K562 (cell line): ENCODE measurements around the gene TMEM53. TPM values are rescaled to one million over a fixed set of nuclear protein-coding genes. Genes with fewer than 3 reads are reported as not detected.

Source experiments
- ATAC-seq: fragments of 200-7000 bp; cut with Tn5 transposase; 3 replicates; pipeline ENCODE4 v1.9.1; 2020; ENCODE audit warnings: moderate library complexity
- BruUV-seq: library from RNA; stranded (reverse); fragments of 400-500 nt; replicated peaks from 2 replicates; lab custom pipeline; 2021; lab: Mats Ljungman, UMichigan
- CTCF ChIA-PET: fragments of 300-600 bp; formaldehyde crosslinking; extraction: SDS; loops from one replicate; lab custom pipeline; 2021; ENCODE audit warnings: low intra/inter-chr PET ratio; lab: Yijun Ruan, JAX
- POLR2A ChIA-PET: fragments of 300-600, 350-650 bp; sonication (Branson Sonifier 250); formaldehyde crosslinking; extraction: SDS; loops from one replicate; lab custom pipeline; 2021; ENCODE audit warnings: antibody characterized with exemption, inconsistent platforms; lab: Yijun Ruan, JAX
- DNase-seq, 4 experiments: peaks; one replicate each; pipeline versions ENCODE4 v3.0.0 to v3.0.0-alpha.2; 2011 to 2018; ENCODE audit warnings: low spot score in 3 of 4, mixed read lengths in 3 of 4; ENCODE audit errors: extremely low read depth in 1 of 4
- FAIRE-seq: peaks from 2 replicates; lab custom pipeline; 2011; peaks lifted over from hg19 to GRCh38; lab: Jason Lieb, UNC
- H2AFZ ChIP-seq: 2 replicates; pipeline ENCODE4 v1.6.0; 2011; ENCODE audit warnings: low read depth, low read length, control low read depth, inconsistent platforms
- H3K27ac ChIP-seq: fragments of 200-600 bp; 3 replicates; pipeline ENCODE4 v1.8.0; 2011; ENCODE audit warnings: low read depth, mild to moderate bottlenecking, control low read depth, inconsistent platforms, low read length, moderate library complexity, mixed read lengths; ENCODE audit errors: extremely low read depth
- H3K27me3 ChIP-seq, 2 experiments: fragments of 300-600 bp in 1 of 2; 2 replicates in 1 of 2; 3 replicates in 1 of 2; pipeline versions ENCODE4 v1.6.0 to v1.8.0; 2011; ENCODE audit warnings: inconsistent platforms in 2 of 2, low read length in 2 of 2, mild to moderate bottlenecking in 1 of 2, mixed read lengths in 1 of 2, moderate library complexity in 1 of 2; ENCODE audit not compliant: control insufficient read depth in 2 of 2, insufficient read depth in 2 of 2
- H3K36me3 ChIP-seq: fragments of 300-600 bp; 3 replicates; pipeline ENCODE4 v1.8.0; 2011; ENCODE audit warnings: mild to moderate bottlenecking, low read length, inconsistent platforms; ENCODE audit not compliant: control insufficient read depth, insufficient read depth
- H3K4me1 ChIP-seq, 2 experiments: fragments of 200-600 bp in 1 of 2; replicated peaks in 1 of 2; 2 replicates in 1 of 2; 3 replicates in 1 of 2; pipeline versions ENCODE4 v1.5.1 to v1.8.0; 2011; ENCODE audit warnings: inconsistent platforms in 2 of 2, low read length in 2 of 2, mild to moderate bottlenecking in 1 of 2, mixed read lengths in 1 of 2, moderate library complexity in 1 of 2; ENCODE audit not compliant: control insufficient read depth in 2 of 2, insufficient read depth in 2 of 2
- H3K4me2 ChIP-seq: 2 replicates; pipeline ENCODE4 v1.6.1; 2011; ENCODE audit warnings: low read length, control low read depth, inconsistent platforms, mixed read lengths; ENCODE audit not compliant: insufficient read depth
- H3K4me3 ChIP-seq: fragments of 200-600 bp; sonication (generic), shearing (Covaris generic); 2 replicates; pipeline ENCODE4 v1.5.1; 2016; ENCODE audit warnings: control low read depth, inconsistent platforms
- H3K79me2 ChIP-seq: fragments of 200-600 bp; 3 replicates; pipeline ENCODE4 v1.8.0; 2011; ENCODE audit warnings: low read length, inconsistent platforms; ENCODE audit not compliant: control insufficient read depth, insufficient read depth
- H3K9ac ChIP-seq, 2 experiments: 2 replicates each; pipeline versions ENCODE4 v1.6.0 to v1.6.1; 2011; ENCODE audit warnings: low read depth in 2 of 2, low read length in 2 of 2, control low read depth in 1 of 2, inconsistent platforms in 1 of 2, mild to moderate bottlenecking in 1 of 2, mixed read lengths in 1 of 2; ENCODE audit not compliant: insufficient read depth in 1 of 2
- H3K9me1 ChIP-seq: one replicate; pipeline ENCODE4 v1.6.0; 2011; ENCODE audit warnings: inconsistent platforms, mild to moderate bottlenecking, low read length, moderate library complexity; ENCODE audit not compliant: control insufficient read depth, insufficient read depth
- H3K9me3 ChIP-seq: replicated peaks from 2 replicates; pipeline ENCODE4 v1.5.1; 2011; ENCODE audit warnings: low read depth, low read length, inconsistent platforms; ENCODE audit not compliant: control insufficient read depth, insufficient read depth
- H4K20me1 ChIP-seq: replicated peaks from 2 replicates; pipeline ENCODE4 v1.6.1; 2011; ENCODE audit warnings: low read length, inconsistent platforms, mixed read lengths; ENCODE audit not compliant: control insufficient read depth, insufficient read depth
- ATF3 ChIP-seq, 2 experiments: fragments of 450-650 bp in 1 of 2; sonication (generic) in 1 of 2; formaldehyde crosslinking in 1 of 2; IDR thresholded peaks in 1 of 2; conservative IDR thresholded peaks in 1 of 2; 2 replicates each; pipeline versions ENCODE4 v1.6.1 to v1.8.1; 2016 to 2023; ENCODE audit warnings: mild to moderate bottlenecking in 2 of 2, moderate library complexity in 2 of 2, inconsistent platforms in 1 of 2, missing genetic modification reagents in 1 of 2
- CBFA2T3 ChIP-seq: fragments of 450-650 bp; IDR thresholded peaks from 2 replicates; pipeline ENCODE4 v1.6.1; 2017
- CBX3 ChIP-seq, 2 experiments: IDR thresholded peaks; 1 replicate in 1 of 2; 2 replicates in 1 of 2; pipeline ENCODE4 v1.6.1; 2012; ENCODE audit warnings: inconsistent platforms in 2 of 2, low read length in 2 of 2, borderline replicate concordance in 1 of 2, control low read depth in 1 of 2
- CEBPB ChIP-seq: fragments of 450-650 bp; IDR thresholded peaks from 2 replicates; pipeline ENCODE4 v1.6.1; 2016; ENCODE audit warnings: missing genetic modification characterization, missing compliant biosample characterization
- ETS2 ChIP-seq: IDR thresholded peaks from 2 replicates; pipeline ENCODE4 v1.6.1; 2016; ENCODE audit warnings: borderline replicate concordance, missing genetic modification characterization, mild to moderate bottlenecking, moderate library complexity, missing compliant biosample characterization; ENCODE audit not compliant: poor library complexity, severe bottlenecking
- FOXA3 ChIP-seq, 2 experiments: fragments of 450-650 bp in 1 of 2; sonication (generic) in 1 of 2; formaldehyde crosslinking; IDR thresholded peaks in 1 of 2; conservative IDR thresholded peaks in 1 of 2; 2 replicates each; pipeline versions ENCODE4 v1.4.0 to v1.8.0; 2020 to 2022; ENCODE audit warnings: mild to moderate bottlenecking in 2 of 2, missing genetic modification reagents in 1 of 2
- GATAD2B ChIP-seq: fragments of 450-650 bp; IDR thresholded peaks from 2 replicates; pipeline ENCODE4 v1.6.1; 2017; ENCODE audit warnings: mild to moderate bottlenecking, borderline replicate concordance
- MAFG ChIP-seq: fragments of 450-650 bp; conservative IDR thresholded peaks from 2 replicates; pipeline ENCODE4 v1.6.1; 2016; ENCODE audit warnings: missing genetic modification characterization, missing compliant biosample characterization
- MEIS2 ChIP-seq: fragments of 450-650 bp; IDR thresholded peaks from 2 replicates; pipeline ENCODE4 v1.6.1; 2014; ENCODE audit warnings: mild to moderate bottlenecking; ENCODE audit not compliant: partially characterized antibody
- RCOR1 ChIP-seq, 2 experiments: IDR thresholded peaks; 2 replicates each; pipeline ENCODE4 v1.6.1; 2012; ENCODE audit warnings: low read depth in 2 of 2, low read length in 2 of 2, borderline replicate concordance in 1 of 2, improper control_type of control experiment in 1 of 2
- SMC3 ChIP-seq: conservative IDR thresholded peaks from 2 replicates; pipeline ENCODE4 v1.6.1; 2011; ENCODE audit warnings: low read depth, low read length, improper control_type of control experiment; ENCODE audit not compliant: insufficient read depth
- ZKSCAN8 ChIP-seq: fragments of 200-800 bp; sonication (Bioruptor generic); IDR thresholded peaks from 2 replicates; pipeline ENCODE4 v1.6.1; 2016; ENCODE audit warnings: missing genetic modification characterization, missing compliant biosample characterization
- ZNF143 ChIP-seq: sonication (generic); formaldehyde crosslinking; IDR thresholded peaks from 2 replicates; pipeline ENCODE4 v1.9.0; 2022; ENCODE audit warnings: mild to moderate bottlenecking, missing genetic modification reagents
- ZNF224 ChIP-seq: sonication (generic); formaldehyde crosslinking; IDR thresholded peaks from 2 replicates; pipeline ENCODE4 v1.8.0; 2022; ENCODE audit warnings: mild to moderate bottlenecking, missing genetic modification reagents
- ZNF316 ChIP-seq: fragments of 450-650 bp; IDR thresholded peaks from 2 replicates; pipeline ENCODE4 v1.6.1; 2016
- WGBS: fragments of 100-300 bp; shearing (Covaris generic); methylation state at CpG from one replicate; pipeline ENCODE4 v1.1.6; 2016; ENCODE audit warnings: low coverage, mixed read lengths; ENCODE audit not compliant: insufficient coverage; ENCODE audit errors: missing lambda C conversion rate; 5-methylcytosine and 5-hydroxymethylcytosine counted together
- in situ Hi-C: fragments of 300-500 bp; cut with MboI; formaldehyde crosslinking; loops from 4 replicates; pipeline ENCODE4 v1.15.0; 2018; ENCODE audit warnings: inconsistent platforms, mixed read lengths
- intact Hi-C: fragments of 100-400 bp; cut with micrococcal nuclease; formaldehyde crosslinking; loops from 2 replicates; pipeline ENCODE4 v1.14.2; 2022
- polyA plus RNA-seq, 8 experiments: library from polyadenylated mRNA; depleted of rRNA in 4 of 8; stranded (reverse) in 5 of 8; unstranded in 3 of 8; fragments of >200 nt; fragmentation: Nextera tagmentation in 2 of 8; fragmentation: Illumina TruSeq in 1 of 8; extraction: Ambion mirVana in 2 of 8; extraction: Trizol in 1 of 8; gene quantifications; 2 replicates each; pipeline versions ENCODE4 v1.2.1 to v1.2.3, GENCODE V29; 2011 to 2014; ENCODE audit warnings: inconsistent platforms in 1 of 8, missing spikeins in 1 of 8
- total RNA-seq, 7 experiments: library from RNA; depleted of rRNA in 6 of 7; stranded (reverse); fragments of >200 nt in 6 of 7; fragmentation: Illumina TruSeq in 2 of 7; extraction: Trizol in 2 of 7; gene quantifications; 2 replicates each; pipeline versions ENCODE4 v1.2.1 to v1.2.3, GENCODE V29; 2011 to 2021; ENCODE audit warnings: low replicate concordance in 1 of 7
- TF ChIP-seq, protein P1 (sequence below): fragments of 450-650 bp; IDR thresholded peaks from 2 replicates; pipeline ENCODE4 v1.6.1; 2016
- TF ChIP-seq, protein P2 (sequence below): sonication (generic); formaldehyde crosslinking; IDR thresholded peaks from 2 replicates; pipeline ENCODE4 v1.9.0; 2022; ENCODE audit warnings: mild to moderate bottlenecking, missing genetic modification reagents
- TF ChIP-seq, protein P3 (sequence below): fragments of 250-450 bp; sonication (Bioruptor Pico); IDR thresholded peaks from 2 replicates; pipeline ENCODE4 v1.8.0; 2021; ENCODE audit warnings: moderate library complexity, mild to moderate bottlenecking, inconsistent platforms

Gene TMEM53
- total and polyA plus RNA-seq, 9 of the 15 experiments (the other 6 are each of a cell fraction or from before 2014, with no cell fraction given), result 0.23 to 3.7 (median 2.0) TPM

DNA sequence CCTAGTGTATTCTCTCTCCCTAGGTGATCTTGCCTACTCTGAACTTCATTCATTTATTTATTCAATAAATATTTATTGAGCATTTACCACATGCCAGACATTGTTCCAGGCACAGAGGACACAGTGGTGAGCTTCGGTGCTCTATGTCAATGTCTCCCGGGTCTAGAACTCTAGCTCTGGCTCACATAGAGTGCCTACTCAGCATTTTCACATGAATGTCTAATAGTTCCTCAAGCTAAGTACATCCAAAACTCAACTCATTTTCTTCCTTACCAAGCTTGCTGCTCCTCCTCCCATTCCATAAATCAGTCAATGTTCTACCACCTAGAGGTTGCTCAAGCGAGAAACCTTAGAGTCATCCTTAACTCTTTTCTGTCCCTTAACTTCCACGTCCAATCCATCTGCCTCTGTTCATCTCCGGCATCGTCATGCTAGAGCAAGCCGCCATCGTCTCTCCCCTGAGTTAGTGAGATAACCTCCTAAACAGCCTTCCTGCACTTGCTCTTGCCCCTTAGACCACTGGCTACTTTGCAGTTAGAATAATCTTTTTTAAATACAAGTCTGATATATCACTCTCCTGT, 67.5 kb downstream of the TMEM53 start:
- no peak overlapping the region for H3K4me3 ChIP-seq
- DNase-seq, result peak in 1 of 4 experiments; percentile 49
- H3K79me2 ChIP-seq, result no peaks in the 10 kb centered on the region
- no peak overlapping the region for H3K9ac ChIP-seq
- ATAC-seq, result no peak; the same call in 2 of the 3 replicates
- ChIA-PET CTCF (no interaction called here), POLR2A (interaction anchor here (0.6 to 1.1 kb wide), 3 partner anchors 9 to 25 kb away, joined by 3 read pairs; no protein-coding TSS in a partner anchor)
- H3K9me3 ChIP-seq, result no peaks in the 10 kb centered on the region
- no peak for FAIRE-seq
- in situ Hi-C loops, result loop anchor here (5.0 kb wide), 1 partner anchor 46 kb away; no protein-coding TSS in a partner anchor
- H3K4me2 ChIP-seq, result no peak overlapping the region
- no peak overlapping the region for H3K27ac ChIP-seq
- WGBS, result 4% methylated on average over 8 of the region's 8 CpGs
- peaks cover 3% of the 10 kb centered on the region; the same call in 1 of the 2 replicates for H4K20me1 ChIP-seq
- peaks cover 21 to 31% of the 10 kb centered on the region in 2 experiments for H3K4me1 ChIP-seq
- H3K36me3 ChIP-seq, result no peaks in the 10 kb centered on the region
- H2AFZ ChIP-seq, result no peak overlapping the region
- peaks cover 9% of the 10 kb centered on the region for H3K9me1 ChIP-seq
- intact Hi-C loops, result no loop called here
- BruUV-seq, result no TSS peak
- H3K27me3 ChIP-seq, result peaks cover 15 to 31% of the 10 kb centered on the region in 2 experiments; a peak in 4 of 5 replicates
- no peak for TF ChIP-seq ATF3 (IDR thresholded peaks at IDR 0.05)
- TF ChIP-seq ATF3 (CRISPR knock-in tag; conservative IDR thresholded peaks at IDR 0.05), result no peak
- TF ChIP-seq RCOR1 (IDR thresholded peaks at IDR 0.05; ENCODE audit: borderline replicate concordance in 1 of 2, low read depth in 2 of 2, low read length in 2 of 2), result peak in 1 of 2 experiments; percentile 35; a peak in 1 of 4 replicates
- no peak for TF ChIP-seq GATAD2B
- TF ChIP-seq, protein P1, sequence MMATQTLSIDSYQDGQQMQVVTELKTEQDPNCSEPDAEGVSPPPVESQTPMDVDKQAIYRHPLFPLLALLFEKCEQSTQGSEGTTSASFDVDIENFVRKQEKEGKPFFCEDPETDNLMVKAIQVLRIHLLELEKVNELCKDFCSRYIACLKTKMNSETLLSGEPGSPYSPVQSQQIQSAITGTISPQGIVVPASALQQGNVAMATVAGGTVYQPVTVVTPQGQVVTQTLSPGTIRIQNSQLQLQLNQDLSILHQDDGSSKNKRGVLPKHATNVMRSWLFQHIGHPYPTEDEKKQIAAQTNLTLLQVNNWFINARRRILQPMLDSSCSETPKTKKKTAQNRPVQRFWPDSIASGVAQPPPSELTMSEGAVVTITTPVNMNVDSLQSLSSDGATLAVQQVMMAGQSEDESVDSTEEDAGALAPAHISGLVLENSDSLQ, result peak; percentile 79
- TF ChIP-seq SMC3, result no peak
- peak; percentile 92 for TF ChIP-seq MEIS2
- TF ChIP-seq FOXA3 (CRISPR knock-in tag; conservative IDR thresholded peaks at IDR 0.05 in 1 of 2, IDR thresholded peaks at IDR 0.05 in 1 of 2), result no peak
- peak; percentile 98 for TF ChIP-seq MAFG
- no peak for TF ChIP-seq ZKSCAN8 (CRISPR knock-in tag)
- TF ChIP-seq ETS2 (tag), result no peak
- TF ChIP-seq CEBPB (tag), result peak; percentile 83
- TF ChIP-seq, protein P2, sequence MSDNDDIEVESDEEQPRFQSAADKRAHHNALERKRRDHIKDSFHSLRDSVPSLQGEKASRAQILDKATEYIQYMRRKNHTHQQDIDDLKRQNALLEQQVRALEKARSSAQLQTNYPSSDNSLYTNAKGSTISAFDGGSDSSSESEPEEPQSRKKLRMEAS (CRISPR knock-in tag), result no peak
- 0 out of 2 replicates have a peak, but pooled peaks have one; percentile 13 for TF ChIP-seq CBFA2T3
- peak; percentile 98 for TF ChIP-seq ZNF316
- TF ChIP-seq ZNF224 (CRISPR knock-in tag), result no peak
- TF ChIP-seq, protein P3, sequence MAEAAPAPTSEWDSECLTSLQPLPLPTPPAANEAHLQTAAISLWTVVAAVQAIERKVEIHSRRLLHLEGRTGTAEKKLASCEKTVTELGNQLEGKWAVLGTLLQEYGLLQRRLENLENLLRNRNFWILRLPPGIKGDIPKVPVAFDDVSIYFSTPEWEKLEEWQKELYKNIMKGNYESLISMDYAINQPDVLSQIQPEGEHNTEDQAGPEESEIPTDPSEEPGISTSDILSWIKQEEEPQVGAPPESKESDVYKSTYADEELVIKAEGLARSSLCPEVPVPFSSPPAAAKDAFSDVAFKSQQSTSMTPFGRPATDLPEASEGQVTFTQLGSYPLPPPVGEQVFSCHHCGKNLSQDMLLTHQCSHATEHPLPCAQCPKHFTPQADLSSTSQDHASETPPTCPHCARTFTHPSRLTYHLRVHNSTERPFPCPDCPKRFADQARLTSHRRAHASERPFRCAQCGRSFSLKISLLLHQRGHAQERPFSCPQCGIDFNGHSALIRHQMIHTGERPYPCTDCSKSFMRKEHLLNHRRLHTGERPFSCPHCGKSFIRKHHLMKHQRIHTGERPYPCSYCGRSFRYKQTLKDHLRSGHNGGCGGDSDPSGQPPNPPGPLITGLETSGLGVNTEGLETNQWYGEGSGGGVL (CRISPR knock-in tag), result no peak
- TF ChIP-seq ZNF143 (CRISPR knock-in tag), result no peak
- peak in 1 of 2 experiments; percentile 42; a peak in 1 of 3 replicates for TF ChIP-seq CBX3 (IDR thresholded peaks at IDR 0.05; ENCODE audit: borderline replicate concordance in 1 of 2, low read length in 2 of 2)
